ENCODE results near the gene VWF. TPM values are rescaled to one million over a fixed set of nuclear protein-coding genes. Genes with fewer than 3 reads are reported as not detected.
"Not testable (repeated sequence)": the region's sequence is repeated elsewhere in the genome, so short reads cannot be mapped to it uniquely, and the experiment has no call there.

VWF gene
- total RNA-seq, 6 donors from 2014 or later: 292 to 543 (median 360) TPM

DNA sequence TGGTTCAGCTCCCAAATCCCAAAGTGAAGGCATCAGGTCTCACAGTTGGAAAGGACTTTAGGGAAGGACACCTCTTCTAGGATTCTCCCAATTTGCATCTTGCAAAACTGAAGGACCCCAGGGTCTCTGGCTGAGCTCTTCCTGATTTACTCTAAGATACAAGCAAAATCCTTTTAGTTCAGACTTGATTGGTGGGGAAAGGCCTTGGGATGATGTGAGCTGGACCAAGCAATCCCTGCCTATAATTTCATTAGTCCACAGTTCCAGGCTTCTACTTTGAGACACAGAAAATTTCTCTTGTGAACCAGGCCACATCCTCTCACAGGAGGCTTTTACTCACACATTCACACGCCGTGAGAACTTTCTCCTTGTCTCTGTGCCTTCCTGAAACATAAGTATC, 23.6 kb upstream of the VWF start:
- Histone ChIP-seq H3K27me3 (no peaks in the 10 kb centered on the region), H3K4me3 (no peak overlapping the region), H3K27ac (peak overlapping the region in 1 of 4 donors; percentile 32), H3K4me1 (peaks cover 0 to 6% (median 0%) of the 10 kb centered on the region in 4 donors), H3K9me3 (no peaks in the 10 kb centered on the region), H3K36me3 (no peaks in the 10 kb centered on the region)
- no peak for ATAC-seq (ENCODE audit: low FRiP score in 2 of 2)
- no peak for TF ChIP-seq POLR2A (IDR thresholded peaks at IDR 0.05)
- TF ChIP-seq EP300 (IDR thresholded peaks at IDR 0.05): no peak
- no peak for TF ChIP-seq POLR2AphosphoS5 (IDR thresholded peaks at IDR 0.05)
- TF ChIP-seq, protein P1, sequence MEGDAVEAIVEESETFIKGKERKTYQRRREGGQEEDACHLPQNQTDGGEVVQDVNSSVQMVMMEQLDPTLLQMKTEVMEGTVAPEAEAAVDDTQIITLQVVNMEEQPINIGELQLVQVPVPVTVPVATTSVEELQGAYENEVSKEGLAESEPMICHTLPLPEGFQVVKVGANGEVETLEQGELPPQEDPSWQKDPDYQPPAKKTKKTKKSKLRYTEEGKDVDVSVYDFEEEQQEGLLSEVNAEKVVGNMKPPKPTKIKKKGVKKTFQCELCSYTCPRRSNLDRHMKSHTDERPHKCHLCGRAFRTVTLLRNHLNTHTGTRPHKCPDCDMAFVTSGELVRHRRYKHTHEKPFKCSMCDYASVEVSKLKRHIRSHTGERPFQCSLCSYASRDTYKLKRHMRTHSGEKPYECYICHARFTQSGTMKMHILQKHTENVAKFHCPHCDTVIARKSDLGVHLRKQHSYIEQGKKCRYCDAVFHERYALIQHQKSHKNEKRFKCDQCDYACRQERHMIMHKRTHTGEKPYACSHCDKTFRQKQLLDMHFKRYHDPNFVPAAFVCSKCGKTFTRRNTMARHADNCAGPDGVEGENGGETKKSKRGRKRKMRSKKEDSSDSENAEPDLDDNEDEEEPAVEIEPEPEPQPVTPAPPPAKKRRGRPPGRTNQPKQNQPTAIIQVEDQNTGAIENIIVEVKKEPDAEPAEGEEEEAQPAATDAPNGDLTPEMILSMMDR (IDR thresholded peaks at IDR 0.05): no peak
- DNase-seq: no peak
- 72 to 80% methylated on average over 2 of the region's 2 CpGs for WGBS, 2 donors

DNA sequence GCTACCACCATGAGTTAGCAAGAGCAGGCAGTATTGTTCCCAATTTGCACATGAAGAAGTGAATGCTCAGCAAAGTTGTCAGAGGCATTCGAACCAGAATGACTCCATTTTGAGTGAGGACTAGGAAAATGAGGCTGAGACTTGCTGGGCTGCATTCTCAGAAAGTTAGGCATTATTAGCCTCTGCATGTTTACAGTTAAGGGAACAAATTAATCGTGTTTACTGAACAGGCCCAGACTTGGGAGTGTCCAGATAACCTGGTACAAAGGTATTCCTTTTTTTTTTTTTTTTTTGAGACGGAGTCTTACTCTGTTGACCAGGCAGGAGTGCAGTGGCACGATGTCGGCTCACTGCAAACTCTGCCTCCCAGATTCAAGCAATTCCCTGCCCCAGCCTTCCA, 22.5 kb upstream of the VWF start:
- TF ChIP-seq, protein P1 (IDR thresholded peaks at IDR 0.05): no peak
- no peak for TF ChIP-seq EP300 (IDR thresholded peaks at IDR 0.05)
- no peak for TF ChIP-seq POLR2A (IDR thresholded peaks at IDR 0.05)
- TF ChIP-seq POLR2AphosphoS5 (IDR thresholded peaks at IDR 0.05): no peak
- Histone ChIP-seq H3K27ac (peak overlapping the region in 1 of 4 donors; percentile 14), H3K4me1 (peaks cover 4 to 9% (median 5%) of the 10 kb centered on the region in 4 donors), H3K27me3 (no peaks in the 10 kb centered on the region), H3K36me3 (no peaks in the 10 kb centered on the region), H3K9me3 (no peaks in the 10 kb centered on the region), H3K4me3 (no peak overlapping the region)
- ATAC-seq (ENCODE audit: low FRiP score in 2 of 2) (no peak), DNase-seq (no peak)
- WGBS, 2 donors: 63 to 90% methylated on average over 5 of the region's 5 CpGs

DNA sequence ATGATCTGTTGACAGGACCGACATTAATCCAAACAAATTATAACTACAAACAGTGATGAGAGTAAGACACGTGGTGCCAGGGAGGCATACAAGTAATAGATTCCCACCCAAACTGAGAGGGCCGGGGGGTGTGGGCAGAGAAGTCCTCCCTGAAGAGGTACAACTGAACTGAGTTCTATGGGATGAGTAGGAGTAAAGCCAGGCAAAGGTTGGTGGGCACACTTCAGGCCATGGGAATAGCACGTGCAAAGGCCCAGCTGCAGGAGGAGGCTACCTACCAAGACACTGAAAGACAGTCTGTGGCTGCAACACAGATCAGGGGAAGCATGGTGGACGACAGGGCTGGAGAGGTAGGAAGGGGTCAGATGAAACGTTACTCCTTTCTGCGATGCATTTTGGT, 22.0 kb upstream of the VWF start:
- no peaks in the 10 kb centered on the region for H3K36me3 ChIP-seq
- no peak overlapping the region for H3K4me3 ChIP-seq
- TF ChIP-seq POLR2A (IDR thresholded peaks at IDR 0.05) (no peak), POLR2AphosphoS5 (IDR thresholded peaks at IDR 0.05) (no peak), EP300 (IDR thresholded peaks at IDR 0.05) (no peak)
- TF ChIP-seq, protein P1 (IDR thresholded peaks at IDR 0.05): no peak
- H3K9me3 ChIP-seq: no peaks in the 10 kb centered on the region
- 88 to 94% methylated on average over 7 of the region's 7 CpGs for WGBS, 2 donors
- ATAC-seq (ENCODE audit: low FRiP score in 2 of 2) (no peak), DNase-seq (no peak)
- H3K4me1 ChIP-seq: peaks cover 8 to 13% (median 9%) of the 10 kb centered on the region in 4 donors
- H3K27me3 ChIP-seq: no peaks in the 10 kb centered on the region
- peak overlapping the region in 2 of 4 donors; percentile 59 to 80 for H3K27ac ChIP-seq

DNA sequence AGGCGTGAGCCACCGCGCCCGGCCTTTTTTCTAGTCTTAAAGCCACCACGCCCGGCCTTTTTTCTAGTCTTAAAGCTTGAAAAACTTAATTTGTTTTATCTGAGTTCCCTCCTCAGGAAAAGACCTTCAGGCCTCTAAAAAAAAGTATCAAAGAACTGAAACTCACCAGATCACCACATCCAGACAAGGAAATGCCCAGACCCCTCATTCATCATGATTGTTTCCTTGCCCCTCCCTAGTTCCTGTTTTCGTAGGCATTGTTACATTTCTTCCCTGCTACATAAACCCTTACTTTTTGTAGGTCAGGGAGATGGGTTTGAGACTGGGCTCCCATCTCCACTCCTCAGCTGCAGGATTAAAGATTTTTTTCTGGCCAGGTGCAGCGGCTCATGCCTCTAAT, 21.1 kb upstream of the VWF start:
- peaks cover 14 to 20% (median 17%) of the 10 kb centered on the region in 4 donors for H3K4me1 ChIP-seq
- DNase-seq (no peak), ATAC-seq (ENCODE audit: low FRiP score in 2 of 2) (no peak)
- H3K9me3 ChIP-seq: no peaks in the 10 kb centered on the region
- H3K27ac ChIP-seq: peak overlapping the region in 3 of 4 donors; percentile 59 to 80 (median 60)
- 35 to 62% methylated on average over 8 of the region's 8 CpGs for WGBS, 2 donors
- H3K27me3 ChIP-seq: no peaks in the 10 kb centered on the region
- no peaks in the 10 kb centered on the region for H3K36me3 ChIP-seq
- TF ChIP-seq, protein P1 (IDR thresholded peaks at IDR 0.05): no peak
- no peak for TF ChIP-seq EP300 (IDR thresholded peaks at IDR 0.05)
- TF ChIP-seq POLR2A (IDR thresholded peaks at IDR 0.05): no peak
- TF ChIP-seq POLR2AphosphoS5 (IDR thresholded peaks at IDR 0.05): no peak
- H3K4me3 ChIP-seq: no peak overlapping the region

DNA sequence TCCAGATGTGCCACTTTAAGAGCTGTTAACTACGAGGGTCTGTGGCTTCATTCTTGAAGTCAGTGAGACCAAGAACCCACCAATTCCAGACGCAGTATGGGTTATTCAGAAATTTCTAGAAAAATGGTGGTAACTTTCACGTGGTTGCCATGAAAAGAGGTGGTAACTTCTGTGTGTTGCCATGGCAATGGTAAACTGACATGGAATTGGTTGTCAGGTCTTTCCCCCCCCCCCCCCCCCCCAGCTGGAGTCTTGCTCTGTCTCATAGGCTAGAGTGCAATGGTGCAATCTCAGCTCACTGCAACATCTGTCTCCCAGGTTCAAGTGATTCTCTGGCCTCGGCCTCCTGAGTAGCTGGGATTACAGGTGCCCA, 18.8 kb upstream of the VWF start:
- Histone ChIP-seq H3K9me3 (no peaks in the 10 kb centered on the region), H3K4me1 (peaks cover 25 to 41% (median 33%) of the 10 kb centered on the region in 4 donors), H3K27ac (peak overlapping the region in 1 of 4 donors; percentile 85), H3K27me3 (no peaks in the 10 kb centered on the region), H3K36me3 (no peaks in the 10 kb centered on the region), H3K4me3 (no peak overlapping the region)
- DNase-seq (no peak), ATAC-seq (ENCODE audit: low FRiP score in 2 of 2) (no peak)
- TF ChIP-seq EP300 (IDR thresholded peaks at IDR 0.05) (no peak), POLR2AphosphoS5 (IDR thresholded peaks at IDR 0.05) (no peak), POLR2A (IDR thresholded peaks at IDR 0.05) (no peak)
- TF ChIP-seq, protein P1 (IDR thresholded peaks at IDR 0.05): no peak
- WGBS, 2 donors: 84 to 91% methylated on average over 4 of the region's 4 CpGs

DNA sequence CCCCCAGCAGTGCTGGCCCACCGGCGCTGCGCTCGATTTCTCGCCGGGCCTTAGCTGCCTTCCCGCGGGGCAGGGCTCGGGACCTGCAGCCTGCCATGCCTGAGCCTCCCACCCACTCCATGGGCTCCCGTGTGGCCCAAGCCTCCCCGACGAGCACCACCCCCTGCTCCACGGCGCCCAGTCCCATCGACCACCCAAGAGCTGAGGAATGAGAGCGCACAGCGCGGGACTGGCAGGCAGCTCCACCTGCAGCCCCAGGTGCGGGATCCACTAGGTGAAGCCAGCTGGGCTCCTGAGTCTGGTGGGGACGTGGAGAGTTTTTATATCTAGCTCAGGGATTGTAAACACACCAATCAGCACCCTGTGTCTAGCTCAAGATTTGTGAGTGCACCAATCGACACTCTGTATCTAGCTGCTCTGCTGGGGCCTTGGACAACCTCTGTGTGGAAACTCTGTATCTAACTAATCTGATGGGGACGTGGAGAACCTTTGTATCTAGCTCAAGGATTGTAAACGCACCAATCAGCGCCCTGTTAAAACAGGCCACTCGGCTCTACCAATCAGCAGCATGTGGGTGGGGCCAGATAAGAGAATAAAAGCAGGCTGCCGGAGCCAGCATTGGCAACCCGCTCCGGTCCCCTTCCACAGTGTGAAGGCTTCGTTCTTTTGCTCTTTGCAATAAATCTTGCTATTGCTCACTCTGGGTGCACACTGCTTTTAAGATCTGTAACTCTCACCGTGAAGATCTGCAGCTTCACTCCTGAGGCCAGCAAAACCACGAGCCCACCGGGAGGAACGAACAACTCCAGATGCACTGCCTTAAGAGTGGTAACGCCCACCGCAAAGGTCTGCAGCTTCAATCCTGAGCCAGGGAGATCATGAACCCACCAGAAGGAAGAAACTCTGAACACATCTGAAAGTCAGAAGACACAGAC, 18.2 kb upstream of the VWF start:
- H3K9me3 ChIP-seq; DNase-seq; H3K4me3 ChIP-seq; H3K36me3 ChIP-seq; H3K27me3 ChIP-seq; ATAC-seq (ENCODE audit: low FRiP score in 2 of 2): not testable (repeated sequence)
- peaks cover 25 to 43% (median 34%) of the 10 kb centered on the region in 4 donors for H3K4me1 ChIP-seq
- WGBS, 2 donors: 85 to 86% methylated on average over 17 to 35 of the region's 35 CpGs
- peak overlapping the region; percentile 85 to 87 (median 86) for H3K27ac ChIP-seq

Measured in upper lobe of left lung (tissue), 6 donors.